Measurements from ENCODE around the gene S100P. TPM values are rescaled to one million over a fixed set of nuclear protein-coding genes. Genes with fewer than 3 reads are reported as not detected.

The S100P gene
- total RNA-seq, 1 donor from 2014 or later, result not detected

- no peaks in the 10 kb centered on the region for H3K9me3 Mint-ChIP-seq (ENCODE audit: unreplicated experiment)
- H3K4me3 Mint-ChIP-seq (ENCODE audit: unreplicated experiment), result peak overlapping the region; percentile 85
Observed at GRCh38 chr4:6673660-6674499, 19.8 kb upstream of the S100P start.

GRCh38 chr4:6674500-6675149 is 19.1 kb upstream of the S100P start:
- Mint-ChIP-seq H3K4me3 (ENCODE audit: unreplicated experiment) (peak overlapping the region; percentile 85), H3K27ac (ENCODE audit: unreplicated experiment) (peak overlapping the region; percentile 60), H3K36me3 (ENCODE audit: unreplicated experiment) (peaks cover 11% of the 10 kb centered on the region), H3K27me3 (ENCODE audit: unreplicated experiment) (no peaks in the 10 kb centered on the region), H3K9me3 (ENCODE audit: unreplicated experiment) (no peaks in the 10 kb centered on the region), H3K4me1 (ENCODE audit: unreplicated experiment) (peaks cover 30% of the 10 kb centered on the region)
- no peak for DNase-seq (ENCODE audit: extremely low spot score, unreplicated experiment)
- peak; percentile 40 for TF ChIP-seq CTCF (IDR thresholded peaks at IDR 0.05)

More at GRCh38 chr4:6673660-6674499, 19.8 kb upstream of the S100P start:
- TF ChIP-seq CTCF (IDR thresholded peaks at IDR 0.05), result no peak
- Mint-ChIP-seq H3K36me3 (ENCODE audit: unreplicated experiment) (peaks cover 11% of the 10 kb centered on the region), H3K27ac (ENCODE audit: unreplicated experiment) (peak overlapping the region; percentile 90), H3K27me3 (ENCODE audit: unreplicated experiment) (no peaks in the 10 kb centered on the region), H3K4me1 (ENCODE audit: unreplicated experiment) (peaks cover 30% of the 10 kb centered on the region)
- peak; percentile 97 for DNase-seq (ENCODE audit: extremely low spot score, unreplicated experiment)

GRCh38 chr4:6676722-6677558 is 16.7 kb upstream of the S100P start:
- Mint-ChIP-seq H3K27me3 (ENCODE audit: unreplicated experiment) (no peaks in the 10 kb centered on the region), H3K36me3 (ENCODE audit: unreplicated experiment) (peaks cover 10% of the 10 kb centered on the region), H3K27ac (ENCODE audit: unreplicated experiment) (no peak overlapping the region), H3K4me3 (ENCODE audit: unreplicated experiment) (no peak overlapping the region), H3K9me3 (ENCODE audit: unreplicated experiment) (peaks cover 7% of the 10 kb centered on the region), H3K4me1 (ENCODE audit: unreplicated experiment) (peaks cover 30% of the 10 kb centered on the region)
- TF ChIP-seq CTCF (IDR thresholded peaks at IDR 0.05), result no peak
- DNase-seq (ENCODE audit: extremely low spot score, unreplicated experiment), result no peak

- Mint-ChIP-seq H3K4me3 (ENCODE audit: unreplicated experiment) (no peak overlapping the region), H3K4me1 (ENCODE audit: unreplicated experiment) (peaks cover 12% of the 10 kb centered on the region), H3K9me3 (ENCODE audit: unreplicated experiment) (peaks cover 7% of the 10 kb centered on the region), H3K27me3 (ENCODE audit: unreplicated experiment) (no peaks in the 10 kb centered on the region), H3K27ac (ENCODE audit: unreplicated experiment) (no peak overlapping the region), H3K36me3 (ENCODE audit: unreplicated experiment) (peaks cover 8% of the 10 kb centered on the region)
- DNase-seq (ENCODE audit: extremely low spot score, unreplicated experiment), result no peak
- TF ChIP-seq CTCF (IDR thresholded peaks at IDR 0.05), result no peak
Observed at GRCh38 chr4:6680372-6681034, 13.2 kb upstream of the S100P start.
